ENCODE measurements around the gene SLC7A1. TPM values are rescaled to one million over a fixed set of nuclear protein-coding genes. Genes with fewer than 3 reads are reported as not detected.

SLC7A1 gene
- total and polyA plus RNA-seq, 2 of the 4 experiments (the other 2 are of a cell fraction), result 9.7 to 22.3 TPM

DNA sequence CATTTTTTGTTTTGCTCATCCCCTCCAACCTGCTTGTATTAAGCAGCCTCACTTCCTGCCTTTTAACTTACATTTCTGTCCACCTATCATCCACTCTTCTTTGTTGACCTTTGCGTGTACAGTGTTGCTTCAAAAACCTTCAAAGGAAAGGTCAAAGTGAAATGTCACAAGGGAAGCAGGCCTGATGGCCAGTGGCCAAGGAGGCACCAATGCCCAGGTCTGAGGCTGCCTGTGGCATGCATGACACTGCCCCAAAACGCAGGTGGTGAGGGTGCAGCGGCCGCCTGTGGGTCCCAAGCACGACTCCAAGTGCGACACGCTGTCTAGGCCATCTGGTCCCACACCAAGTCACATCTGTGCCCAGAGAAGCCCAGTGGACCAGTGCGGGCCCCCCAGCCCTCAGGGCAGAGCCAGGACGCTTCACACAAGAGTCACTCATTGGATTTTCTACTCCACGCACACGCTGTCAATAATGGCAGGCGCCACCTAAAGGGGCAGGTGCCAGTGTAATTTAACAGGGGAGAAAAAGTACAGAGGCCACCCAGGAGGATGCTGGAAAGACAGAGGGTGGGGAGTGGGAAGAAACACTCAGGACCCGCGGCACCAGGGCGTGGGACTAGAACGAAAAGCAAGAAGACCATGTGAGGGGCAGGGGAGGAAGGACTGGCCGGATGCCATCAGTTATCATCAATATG is 23.5 kb downstream of the SLC7A1 start:
- Histone ChIP-seq H2AK5ac (ENCODE audit: low read depth, low read length) (no peak overlapping the region), H4K91ac (ENCODE audit: insufficient read depth, low read depth, low read length) (no peak overlapping the region), H3K36me3 (ENCODE audit: control insufficient read depth, insufficient read depth, low read length) (no peaks in the 10 kb centered on the region; the same call in 1 of the 2 replicates), H3K4ac (ENCODE audit: low read depth, low read length) (no peak overlapping the region), H3K23ac (ENCODE audit: low read depth, low read length) (no peak overlapping the region), H3K14ac (replicated peaks; ENCODE audit: low read depth, low read length) (no peak overlapping the region), H4K8ac (ENCODE audit: low read depth in 2 of 2, low read length in 2 of 2) (no peak overlapping the region), H2AFZ (replicated peaks; ENCODE audit: low read length, poor library complexity) (peak overlapping the region; percentile 48), H3K56ac (ENCODE audit: extremely low read depth, insufficient read depth, low read length) (no peak overlapping the region), H3K4me3 (ENCODE audit: insufficient read depth, low read depth, low read length) (no peak overlapping the region), H2BK15ac (ENCODE audit: low read depth, low read length) (no peak overlapping the region), H3K9me3 (ENCODE audit: control insufficient read depth, insufficient read depth, low read length) (no peaks in the 10 kb centered on the region), H3K4me1 (ENCODE audit: control insufficient read depth, insufficient read depth, low read length) (peaks cover 9% of the 10 kb centered on the region), H4K5ac (ENCODE audit: low read depth, low read length) (no peak overlapping the region), H4K20me1 (ENCODE audit: insufficient read depth, low read length) (peaks cover 88% of the 10 kb centered on the region), H2BK5ac (ENCODE audit: low read depth, low read length, poor library complexity, severe bottlenecking) (no peak overlapping the region), H3K9me1 (ENCODE audit: insufficient read depth, low read length) (peaks cover 34% of the 10 kb centered on the region), H2BK20ac (ENCODE audit: low read depth, low read length) (no peak overlapping the region), H2BK120ac (ENCODE audit: low read depth, low read length) (no peak overlapping the region), H3K9ac (ENCODE audit: low read depth, low read length) (no peak overlapping the region), H3K18ac (ENCODE audit: low read depth, low read length) (no peak overlapping the region), H3K79me1 (ENCODE audit: low read depth in 1 of 2, low read length in 2 of 2) (peaks cover 25 to 89% of the 10 kb centered on the region in 2 experiments), H3K27ac (ENCODE audit: insufficient read depth, low read length) (no peak overlapping the region), H3K27me3 (ENCODE audit: control insufficient read depth, insufficient read depth, low read length) (no peaks in the 10 kb centered on the region), H3K4me2 (ENCODE audit: low read depth, low read length) (no peak overlapping the region), H2AK9ac (replicated peaks; ENCODE audit: low read depth, low read length, poor library complexity) (no peak overlapping the region)
- BruUV-seq (replicated peaks), result no TSS peak
- intact Hi-C loops (cut with micrococcal nuclease) (no loop called here), in situ Hi-C loops (cut with MboI; ENCODE audit: low sequenced_read_pairs) (no loop called here), dilution Hi-C loops (cut with HindIII; ENCODE audit: low sequenced_read_pairs, unreplicated experiment) (no loop called here)
- no peak for ATAC-seq (ENCODE audit: low read depth)
- WGBS, 2 experiments (ENCODE audit: extremely low coverage in 2 of 2, insufficient read length in 1 of 2), result 98% methylated on average over 6 of the region's 17 CpGs; no CpG with 5 or more reads in 1 of the 2 experiments
- no peak for DNase-seq
- POLR2A ChIA-PET (ENCODE audit: unreplicated experiment), result no interaction called here
- no peak for TF ChIP-seq RFX5 (IDR thresholded peaks at IDR 0.05; ENCODE audit: low read depth, low read length)
- no peak for TF ChIP-seq BHLHE40 (IDR thresholded peaks at IDR 0.05; ENCODE audit: low read depth, low read length)
- TF ChIP-seq MXI1 (IDR thresholded peaks at IDR 0.05; ENCODE audit: borderline replicate concordance, low read depth, low read length), result no peak
- TF ChIP-seq RCOR1 (IDR thresholded peaks at IDR 0.05; ENCODE audit: insufficient replicate concordance, low read length), result no peak
- no peak for TF ChIP-seq MAFK (IDR thresholded peaks at IDR 0.05; ENCODE audit: low read depth, low read length)
- TF ChIP-seq POLR2A (IDR thresholded peaks at IDR 0.05; ENCODE audit: low read depth, low read length), result no peak
- no peak for TF ChIP-seq CHD1 (IDR thresholded peaks at IDR 0.05; ENCODE audit: low read depth, low read length)
- no peak for TF ChIP-seq SMC3 (IDR thresholded peaks at IDR 0.05; ENCODE audit: low read depth, low read length)
- no peak for TF ChIP-seq FOS (IDR thresholded peaks at IDR 0.05; ENCODE audit: low read depth, low read length)
- TF ChIP-seq NFE2L2 (IDR thresholded peaks at IDR 0.05; ENCODE audit: low read depth, low read length), result no peak
- TF ChIP-seq CEBPB (IDR thresholded peaks at IDR 0.05; ENCODE audit: low read depth, low read length), result no peak
- TF ChIP-seq, protein P1, sequence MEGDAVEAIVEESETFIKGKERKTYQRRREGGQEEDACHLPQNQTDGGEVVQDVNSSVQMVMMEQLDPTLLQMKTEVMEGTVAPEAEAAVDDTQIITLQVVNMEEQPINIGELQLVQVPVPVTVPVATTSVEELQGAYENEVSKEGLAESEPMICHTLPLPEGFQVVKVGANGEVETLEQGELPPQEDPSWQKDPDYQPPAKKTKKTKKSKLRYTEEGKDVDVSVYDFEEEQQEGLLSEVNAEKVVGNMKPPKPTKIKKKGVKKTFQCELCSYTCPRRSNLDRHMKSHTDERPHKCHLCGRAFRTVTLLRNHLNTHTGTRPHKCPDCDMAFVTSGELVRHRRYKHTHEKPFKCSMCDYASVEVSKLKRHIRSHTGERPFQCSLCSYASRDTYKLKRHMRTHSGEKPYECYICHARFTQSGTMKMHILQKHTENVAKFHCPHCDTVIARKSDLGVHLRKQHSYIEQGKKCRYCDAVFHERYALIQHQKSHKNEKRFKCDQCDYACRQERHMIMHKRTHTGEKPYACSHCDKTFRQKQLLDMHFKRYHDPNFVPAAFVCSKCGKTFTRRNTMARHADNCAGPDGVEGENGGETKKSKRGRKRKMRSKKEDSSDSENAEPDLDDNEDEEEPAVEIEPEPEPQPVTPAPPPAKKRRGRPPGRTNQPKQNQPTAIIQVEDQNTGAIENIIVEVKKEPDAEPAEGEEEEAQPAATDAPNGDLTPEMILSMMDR (conservative IDR thresholded peaks at IDR 0.05; ENCODE audit: low read depth, low read length), result no peak
- TF ChIP-seq RAD21 (IDR thresholded peaks at IDR 0.05; ENCODE audit: low read length), result no peak
- TF ChIP-seq, protein P2, sequence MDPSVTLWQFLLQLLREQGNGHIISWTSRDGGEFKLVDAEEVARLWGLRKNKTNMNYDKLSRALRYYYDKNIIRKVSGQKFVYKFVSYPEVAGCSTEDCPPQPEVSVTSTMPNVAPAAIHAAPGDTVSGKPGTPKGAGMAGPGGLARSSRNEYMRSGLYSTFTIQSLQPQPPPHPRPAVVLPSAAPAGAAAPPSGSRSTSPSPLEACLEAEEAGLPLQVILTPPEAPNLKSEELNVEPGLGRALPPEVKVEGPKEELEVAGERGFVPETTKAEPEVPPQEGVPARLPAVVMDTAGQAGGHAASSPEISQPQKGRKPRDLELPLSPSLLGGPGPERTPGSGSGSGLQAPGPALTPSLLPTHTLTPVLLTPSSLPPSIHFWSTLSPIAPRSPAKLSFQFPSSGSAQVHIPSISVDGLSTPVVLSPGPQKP (IDR thresholded peaks at IDR 0.05; ENCODE audit: borderline replicate concordance, low read depth, low read length), result no peak
- TF ChIP-seq, protein P3, sequence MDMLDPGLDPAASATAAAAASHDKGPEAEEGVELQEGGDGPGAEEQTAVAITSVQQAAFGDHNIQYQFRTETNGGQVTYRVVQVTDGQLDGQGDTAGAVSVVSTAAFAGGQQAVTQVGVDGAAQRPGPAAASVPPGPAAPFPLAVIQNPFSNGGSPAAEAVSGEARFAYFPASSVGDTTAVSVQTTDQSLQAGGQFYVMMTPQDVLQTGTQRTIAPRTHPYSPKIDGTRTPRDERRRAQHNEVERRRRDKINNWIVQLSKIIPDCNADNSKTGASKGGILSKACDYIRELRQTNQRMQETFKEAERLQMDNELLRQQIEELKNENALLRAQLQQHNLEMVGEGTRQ (IDR thresholded peaks at IDR 0.05; ENCODE audit: low read depth, low read length), result no peak
- no peak for TF ChIP-seq MAZ (IDR thresholded peaks at IDR 0.05; ENCODE audit: borderline replicate concordance, low read depth, low read length)
- CTCF ChIA-PET, result no interaction called here
